HG03439 (cell line): ENCODE data around the gene DISC1.

Experiments
- ATAC-seq: cut with Tn5 transposase; IDR thresholded peaks from one replicate; pipeline ENCODE4 v1.9.1; 2021; ENCODE audit warnings: mild to moderate bottlenecking, moderate library complexity; ENCODE audit not compliant: unreplicated experiment

Gene DISC1

GRCh38 chr1:231806623-231807495 is 180.3 kb downstream of the DISC1 start:
- ATAC-seq, result peak; percentile 74

- ATAC-seq, result no peak
Observed at GRCh38 chr1:231807541-231807940, 181.0 kb downstream of the DISC1 start.

GRCh38 chr1:231808116-231808515 is 181.5 kb downstream of the DISC1 start:
- ATAC-seq, result no peak

GRCh38 chr1:231808990-231809389 is 182.4 kb downstream of the DISC1 start:
- no peak for ATAC-seq

GRCh38 chr1:231810415-231810814 is 183.8 kb downstream of the DISC1 start:
- no peak for ATAC-seq

GRCh38 chr1:231814021-231814420 is 187.4 kb downstream of the DISC1 start:
- ATAC-seq, result no peak

- ATAC-seq, result no peak
Observed at GRCh38 chr1:231814521-231814920, 187.9 kb downstream of the DISC1 start.

GRCh38 chr1:231817801-231818200 is 191.2 kb downstream of the DISC1 start:
- ATAC-seq, result no peak

GRCh38 chr1:231818337-231818736 is 191.7 kb downstream of the DISC1 start:
- no peak for ATAC-seq

GRCh38 chr1:231821281-231821680 is 194.7 kb downstream of the DISC1 start:
- ATAC-seq, result no peak

- ATAC-seq, result no peak
Observed at GRCh38 chr1:231822041-231822440, 195.5 kb downstream of the DISC1 start.

GRCh38 chr1:231826566-231826965 is 200.0 kb downstream of the DISC1 start:
- no peak for ATAC-seq

- no peak for ATAC-seq
Observed at GRCh38 chr1:231827337-231828105, 200.9 kb downstream of the DISC1 start.

GRCh38 chr1:231828182-231828920 is 201.8 kb downstream of the DISC1 start:
- ATAC-seq, result no peak

GRCh38 chr1:231829332-231829731 is 202.7 kb downstream of the DISC1 start:
- ATAC-seq, result no peak

GRCh38 chr1:231836227-231836893 is 209.8 kb downstream of the DISC1 start:
- no peak for ATAC-seq

GRCh38 chr1:231838521-231838920 is 211.9 kb downstream of the DISC1 start:
- ATAC-seq, result no peak

- ATAC-seq, result no peak
Observed at GRCh38 chr1:231839999-231840398, 213.4 kb downstream of the DISC1 start.

GRCh38 chr1:231841616-231842344 is 215.2 kb downstream of the DISC1 start:
- no peak for ATAC-seq

- no peak for ATAC-seq
Observed at GRCh38 chr1:231842441-231842840, 215.9 kb downstream of the DISC1 start.
